Activated naive CD4-positive, alpha-beta T cell treated with anti-CD3 and anti-CD28 coated beads, Interleukin-2, amount 10 ng/mL, durations not matched to agents 7 days and 5 days (primary cell): ENCODE results near the gene CNGB1.
"Not testable (repeated sequence)": the region's sequence is repeated elsewhere in the genome, so short reads cannot be mapped to it uniquely, and the experiment has no call there.

Source experiments
- CTCF ChIA-PET: fragments of 350-600 bp; sonication (Branson Sonifier 250); formaldehyde crosslinking; loops from one replicate; lab custom pipeline; 2021; ENCODE audit warnings: antibody characterized with exemption; lab: Charles Lee
- DNase-seq: peaks from one replicate; pipeline ENCODE4 v3.0.0-alpha.2; 2020
- H3K27ac Mint-ChIP-seq: one replicate; pipeline ENCODE4 v1.8.0; 2021; ENCODE audit warnings: mild to moderate bottlenecking, moderate library complexity, mixed read lengths
- H3K27me3 Mint-ChIP-seq: one replicate; pipeline ENCODE4 v1.8.0; 2021; ENCODE audit warnings: mild to moderate bottlenecking, mixed read lengths
- H3K36me3 Mint-ChIP-seq: one replicate; pipeline ENCODE4 v1.8.0; 2021; ENCODE audit warnings: mixed read lengths
- H3K4me1 Mint-ChIP-seq: one replicate; pipeline ENCODE4 v1.8.0; 2021; ENCODE audit warnings: mixed read lengths
- H3K4me3 Mint-ChIP-seq: one replicate; pipeline ENCODE4 v1.8.0; 2021; ENCODE audit warnings: mild to moderate bottlenecking, moderate library complexity, mixed read lengths
- H3K9me3 Mint-ChIP-seq: one replicate; pipeline ENCODE4 v1.8.0; 2021; ENCODE audit warnings: mixed read lengths

CNGB1 gene

GRCh38 chr16:57855188-57855587 is 115.7 kb downstream of the CNGB1 start:
- CTCF ChIA-PET, result no interaction called here
- no peaks in the 10 kb centered on the region for H3K4me1 Mint-ChIP-seq
- peaks cover 13% of the 10 kb centered on the region for H3K27me3 Mint-ChIP-seq
- no peak overlapping the region for H3K27ac Mint-ChIP-seq
- H3K9me3 Mint-ChIP-seq, result no peaks in the 10 kb centered on the region
- H3K4me3 Mint-ChIP-seq, result no peak overlapping the region
- no peaks in the 10 kb centered on the region for H3K36me3 Mint-ChIP-seq
- no peak for DNase-seq

DNA sequence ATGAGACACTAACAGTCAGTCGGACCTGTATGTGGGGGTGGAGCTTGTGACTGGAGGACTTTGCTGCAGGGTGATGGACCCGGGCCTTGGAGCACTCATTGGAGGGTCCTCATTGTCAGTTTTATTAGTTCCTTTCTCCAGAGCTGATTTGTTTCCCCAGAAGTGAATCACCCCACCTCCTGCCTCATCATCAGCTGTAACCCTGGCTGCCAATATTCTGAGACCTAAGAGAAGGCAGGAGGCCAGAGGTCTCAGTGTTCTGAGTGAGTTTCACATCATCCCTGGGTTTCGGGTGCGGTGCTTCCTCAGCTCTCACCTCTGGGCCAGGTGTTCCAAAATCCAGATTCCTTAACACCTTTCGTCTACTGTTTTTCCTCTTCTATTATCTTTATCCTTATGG is 118.7 kb downstream of the CNGB1 start:
- no peak overlapping the region for H3K27ac Mint-ChIP-seq
- peaks cover 9% of the 10 kb centered on the region for H3K27me3 Mint-ChIP-seq
- H3K4me3 Mint-ChIP-seq, result no peak overlapping the region
- DNase-seq, result no peak
- no peaks in the 10 kb centered on the region for H3K9me3 Mint-ChIP-seq
- H3K4me1 Mint-ChIP-seq, result no peaks in the 10 kb centered on the region
- CTCF ChIA-PET, result interaction anchor here (1.1 kb wide), 1 partner anchor 14 kb away, joined by 3 read pairs; no protein-coding TSS in a partner anchor
- H3K36me3 Mint-ChIP-seq, result no peaks in the 10 kb centered on the region

GRCh38 chr16:57848181-57848580 is 122.7 kb downstream of the CNGB1 start:
- Mint-ChIP-seq H3K27me3 (peaks cover 5% of the 10 kb centered on the region), H3K9me3 (no peaks in the 10 kb centered on the region), H3K36me3 (no peaks in the 10 kb centered on the region), H3K4me3 (no peak overlapping the region), H3K4me1 (no peaks in the 10 kb centered on the region), H3K27ac (no peak overlapping the region)
- CTCF ChIA-PET, result no interaction called here
- no peak for DNase-seq

DNA sequence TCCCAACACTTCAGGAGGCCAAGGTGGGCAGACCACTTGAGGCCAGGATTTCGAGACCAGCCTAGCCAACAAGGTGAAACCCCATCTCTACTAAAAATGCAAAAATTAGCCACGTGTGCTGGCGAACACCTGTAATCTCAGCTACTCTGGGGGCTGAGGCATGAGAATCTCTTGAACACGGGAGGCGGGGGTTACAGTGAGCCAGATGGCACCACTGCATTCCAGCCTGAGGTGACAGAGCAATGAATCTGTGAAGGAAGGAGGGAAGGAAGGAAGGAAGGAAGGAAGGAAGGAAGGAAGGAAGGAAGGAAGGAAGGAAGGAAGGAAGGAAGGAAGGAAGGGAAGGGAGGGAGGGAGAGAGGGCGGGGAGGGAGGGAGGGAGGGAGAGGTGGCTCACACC is 124.0 kb downstream of the CNGB1 start:
- H3K4me1 Mint-ChIP-seq, H3K36me3 Mint-ChIP-seq, H3K9me3 Mint-ChIP-seq, CTCF ChIA-PET, H3K4me3 Mint-ChIP-seq, H3K27ac Mint-ChIP-seq, H3K27me3 Mint-ChIP-seq, DNase-seq: not testable (repeated sequence)

- H3K36me3 Mint-ChIP-seq, result no peaks in the 10 kb centered on the region
- peaks cover 5% of the 10 kb centered on the region for H3K27me3 Mint-ChIP-seq
- H3K27ac Mint-ChIP-seq, result no peak overlapping the region
- H3K4me1 Mint-ChIP-seq, result no peaks in the 10 kb centered on the region
- no peaks in the 10 kb centered on the region for H3K9me3 Mint-ChIP-seq
- CTCF ChIA-PET, result no interaction called here
- no peak for DNase-seq
- no peak overlapping the region for H3K4me3 Mint-ChIP-seq
These were observed 124.7 kb downstream of the CNGB1 start for GRCh38 chr16:57846078-57846697.

DNA sequence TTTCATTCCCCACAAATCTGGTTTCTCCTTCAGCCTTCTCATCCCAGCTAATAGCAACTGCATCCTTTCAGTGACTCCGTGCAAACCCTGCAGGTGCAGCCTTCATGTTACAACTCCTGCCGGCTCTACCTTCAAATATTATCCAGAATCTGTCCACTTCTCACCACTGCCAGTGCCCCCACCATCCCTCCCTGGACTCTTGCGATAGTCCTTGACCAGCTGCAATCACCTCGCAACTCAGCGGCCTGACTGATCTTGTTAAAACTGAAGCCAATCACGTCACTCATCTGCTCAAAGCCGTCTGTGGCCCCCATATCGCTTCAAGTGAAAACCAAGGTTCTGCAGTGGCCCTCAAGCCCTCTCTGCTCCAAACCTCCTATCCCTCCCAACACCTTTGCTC is 125.8 kb downstream of the CNGB1 start:
- CTCF ChIA-PET, result no interaction called here
- Mint-ChIP-seq H3K27ac (no peak overlapping the region), H3K27me3 (no peaks in the 10 kb centered on the region), H3K4me1 (no peaks in the 10 kb centered on the region), H3K4me3 (no peak overlapping the region), H3K36me3 (no peaks in the 10 kb centered on the region), H3K9me3 (no peaks in the 10 kb centered on the region)
- no peak for DNase-seq

- no peak overlapping the region for H3K4me3 Mint-ChIP-seq
- CTCF ChIA-PET, result no interaction called here
- no peaks in the 10 kb centered on the region for H3K36me3 Mint-ChIP-seq
- H3K4me1 Mint-ChIP-seq, result no peaks in the 10 kb centered on the region
- H3K27me3 Mint-ChIP-seq, result no peaks in the 10 kb centered on the region
- no peak for DNase-seq
- H3K27ac Mint-ChIP-seq, result no peak overlapping the region
- H3K9me3 Mint-ChIP-seq, result no peaks in the 10 kb centered on the region
These were observed 126.4 kb downstream of the CNGB1 start for GRCh38 chr16:57844416-57845030.

DNA sequence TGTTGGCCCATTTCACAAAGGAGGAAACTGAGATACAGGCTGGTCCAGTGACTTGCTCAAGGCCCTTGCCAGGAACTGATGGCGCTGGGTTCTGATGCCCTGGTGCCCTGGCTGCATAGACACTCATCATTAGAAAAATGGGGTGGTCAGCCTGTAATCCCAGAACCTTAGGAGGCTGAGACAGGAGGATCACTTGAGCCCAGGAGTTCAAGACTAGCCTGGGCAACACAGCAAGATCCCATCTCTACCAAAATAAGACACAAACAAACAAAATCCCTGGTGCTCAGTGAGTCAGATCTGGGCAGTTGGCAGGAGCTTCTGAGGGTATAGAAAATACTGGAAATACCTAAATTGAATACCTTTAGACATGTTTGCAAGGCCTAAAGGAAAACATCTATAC is 127.5 kb downstream of the CNGB1 start:
- Mint-ChIP-seq H3K9me3 (no peaks in the 10 kb centered on the region), H3K4me3 (no peak overlapping the region), H3K27ac (no peak overlapping the region), H3K36me3 (no peaks in the 10 kb centered on the region), H3K4me1 (no peaks in the 10 kb centered on the region), H3K27me3 (no peaks in the 10 kb centered on the region)
- CTCF ChIA-PET, result no interaction called here
- DNase-seq, result no peak

DNA sequence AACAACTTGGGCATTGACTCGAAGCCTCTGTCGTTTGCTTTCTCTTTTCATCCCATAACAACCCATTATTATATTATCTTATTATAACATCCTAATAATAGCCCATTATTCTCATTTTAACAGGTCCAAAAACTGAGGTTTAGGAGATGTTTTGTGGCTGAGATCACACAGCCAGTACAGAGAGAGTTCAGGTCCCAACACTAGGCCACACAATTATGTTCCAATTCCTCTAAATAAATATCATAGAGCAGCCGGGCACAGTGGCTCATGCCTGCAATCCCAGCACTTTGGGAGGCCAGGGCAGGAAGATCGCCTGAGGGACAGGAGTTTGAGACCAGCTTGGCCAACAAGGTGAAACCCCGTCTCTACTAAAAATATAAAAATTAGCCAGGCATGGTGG is 128.3 kb downstream of the CNGB1 start:
- Mint-ChIP-seq H3K9me3 (no peaks in the 10 kb centered on the region), H3K4me1 (no peaks in the 10 kb centered on the region), H3K27me3 (peaks cover 1% of the 10 kb centered on the region), H3K4me3 (no peak overlapping the region), H3K27ac (no peak overlapping the region), H3K36me3 (no peaks in the 10 kb centered on the region)
- CTCF ChIA-PET, result no interaction called here
- no peak for DNase-seq

- Mint-ChIP-seq H3K4me3 (no peak overlapping the region), H3K27ac (no peak overlapping the region)
- CTCF ChIA-PET, result no interaction called here
These were observed 130.1 kb downstream of the CNGB1 start for GRCh38 chr16:57840833-57841232.

GRCh38 chr16:57838161-57838560 is 132.8 kb downstream of the CNGB1 start:
- CTCF ChIA-PET, result interaction anchor here (1.2 to 1.5 kb wide), 2 partner anchors 10 to 21 kb away, joined by 3 read pairs; no protein-coding TSS in a partner anchor
- no peak for DNase-seq
- Mint-ChIP-seq H3K27me3 (peaks cover 21% of the 10 kb centered on the region), H3K9me3 (no peaks in the 10 kb centered on the region), H3K4me1 (no peaks in the 10 kb centered on the region), H3K4me3 (no peak overlapping the region), H3K27ac (no peak overlapping the region), H3K36me3 (no peaks in the 10 kb centered on the region)

More at GRCh38 chr16:57840833-57841232, 130.1 kb downstream of the CNGB1 start:
- Mint-ChIP-seq H3K4me1 (no peaks in the 10 kb centered on the region), H3K36me3 (no peaks in the 10 kb centered on the region), H3K9me3 (no peaks in the 10 kb centered on the region), H3K27me3 (peaks cover 12% of the 10 kb centered on the region)
- no peak for DNase-seq

DNA sequence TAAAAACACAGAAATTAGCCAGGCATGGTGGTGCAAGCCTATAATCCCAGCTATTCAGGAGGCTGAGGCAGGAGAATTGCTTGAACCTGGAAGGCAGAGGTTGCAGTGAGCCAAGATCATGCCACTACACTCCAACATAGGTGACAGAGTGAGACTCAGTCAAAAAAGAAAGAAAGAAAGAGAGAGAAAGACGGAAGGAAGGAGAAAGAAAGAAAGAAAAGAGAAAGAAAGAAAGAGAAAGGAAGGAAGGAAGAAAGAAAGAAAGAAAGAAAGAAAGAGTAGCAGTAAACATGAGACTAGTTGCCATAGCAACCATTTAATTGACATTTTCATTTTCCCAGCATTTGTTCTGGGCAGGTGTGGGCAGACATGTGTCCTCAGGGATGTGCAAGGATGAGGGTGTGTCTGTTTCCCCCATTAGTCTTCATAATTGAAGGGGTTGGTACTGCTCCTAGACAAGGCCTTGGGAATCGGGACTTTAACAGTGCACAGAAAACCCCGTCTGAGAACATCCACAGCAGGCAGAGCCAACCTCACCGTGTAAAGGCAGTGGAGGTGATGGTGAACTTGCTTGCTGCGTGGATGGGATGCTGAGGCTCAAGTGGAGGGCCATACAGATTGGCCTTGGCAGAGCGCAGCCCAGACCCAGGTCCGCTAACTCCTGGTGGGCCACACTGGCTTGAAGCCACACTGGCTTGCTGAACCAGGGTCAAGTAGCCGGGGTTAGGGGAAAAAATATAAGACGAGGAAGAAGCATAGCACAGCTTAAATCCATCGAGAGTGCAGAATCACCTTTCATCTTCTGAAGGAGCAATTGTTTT is 133.4 kb downstream of the CNGB1 start:
- Mint-ChIP-seq H3K9me3 (no peaks in the 10 kb centered on the region), H3K4me1 (no peaks in the 10 kb centered on the region), H3K36me3 (no peaks in the 10 kb centered on the region), H3K27ac (no peak overlapping the region), H3K27me3 (peaks cover 22% of the 10 kb centered on the region), H3K4me3 (no peak overlapping the region)
- no peak for DNase-seq
- CTCF ChIA-PET, result interaction anchor here (1.5 kb wide), 1 partner anchor 9 kb away, joined by 3 read pairs; no protein-coding TSS in a partner anchor

DNA sequence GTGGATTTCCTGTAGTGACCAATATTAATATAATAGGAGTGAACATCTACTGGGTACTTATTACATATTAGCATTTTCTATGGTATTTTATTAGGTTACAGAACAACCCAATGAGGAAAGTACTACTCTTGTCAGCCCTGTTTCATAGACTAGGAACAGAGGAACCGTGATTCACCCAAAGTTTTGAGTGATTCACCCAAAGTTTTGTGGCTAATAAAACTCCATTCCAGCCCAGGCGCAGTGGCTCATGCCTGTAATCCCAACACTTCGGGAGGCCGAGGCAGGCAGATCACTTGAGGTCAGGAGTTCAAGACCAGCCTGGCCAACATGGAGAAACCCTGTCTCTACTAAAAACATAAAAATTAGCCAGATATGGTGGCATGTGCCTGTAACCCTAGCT is 135.5 kb downstream of the CNGB1 start:
- H3K4me3 Mint-ChIP-seq, H3K27ac Mint-ChIP-seq, H3K4me1 Mint-ChIP-seq, DNase-seq, CTCF ChIA-PET, H3K36me3 Mint-ChIP-seq, H3K9me3 Mint-ChIP-seq: not testable (repeated sequence)
- peaks cover 27% of the 10 kb centered on the region for H3K27me3 Mint-ChIP-seq

DNA sequence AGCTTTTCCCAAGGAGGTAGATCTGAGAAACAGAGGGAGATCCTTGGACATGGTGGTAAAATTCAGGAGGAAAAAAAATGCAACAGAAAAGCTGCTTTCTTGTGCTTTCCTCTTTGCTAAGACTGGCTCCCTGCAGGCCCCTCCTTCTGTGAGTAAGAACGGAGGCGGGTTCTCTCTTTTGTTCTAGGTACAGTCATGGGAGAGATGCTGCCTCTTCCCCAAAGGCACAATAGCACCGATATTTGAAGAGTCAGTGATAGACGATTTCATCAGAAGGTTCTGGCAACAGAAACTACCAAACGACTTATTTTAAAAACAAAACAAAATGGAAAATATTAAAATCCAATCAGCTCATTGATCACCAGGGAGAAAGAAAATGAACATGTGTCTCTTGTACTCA is 136.0 kb downstream of the CNGB1 start:
- Mint-ChIP-seq H3K36me3 (no peaks in the 10 kb centered on the region), H3K27me3 (peaks cover 27% of the 10 kb centered on the region), H3K27ac (no peak overlapping the region), H3K4me3 (no peak overlapping the region), H3K4me1 (no peaks in the 10 kb centered on the region), H3K9me3 (no peaks in the 10 kb centered on the region)
- CTCF ChIA-PET, result no interaction called here
- DNase-seq, result no peak
